Activated CD8-positive, alpha-beta memory T cell treated with anti-CD3 and anti-CD28 coated beads, Interleukin-2, amount 50 U/mL, for 1 hour (primary cell): ENCODE results near the gene FREY1.

Source experiments
- DNase-seq: peaks from one replicate; pipeline ENCODE4 v3.0.0-alpha.2; 2020; ENCODE audit errors: extremely low read depth

FREY1 gene

GRCh38 chr11:45928535-45929215 is 21.6 kb upstream of the FREY1 start:
- no peak for DNase-seq

- DNase-seq: no peak
Measured at GRCh38 chr11:45927684-45928413, 20.8 kb upstream of the FREY1 start.

- DNase-seq: no peak
Measured at GRCh38 chr11:45927332-45927683, 20.2 kb upstream of the FREY1 start.

- DNase-seq: no peak
Measured at GRCh38 chr11:45926536-45927331, 19.7 kb upstream of the FREY1 start.

DNA sequence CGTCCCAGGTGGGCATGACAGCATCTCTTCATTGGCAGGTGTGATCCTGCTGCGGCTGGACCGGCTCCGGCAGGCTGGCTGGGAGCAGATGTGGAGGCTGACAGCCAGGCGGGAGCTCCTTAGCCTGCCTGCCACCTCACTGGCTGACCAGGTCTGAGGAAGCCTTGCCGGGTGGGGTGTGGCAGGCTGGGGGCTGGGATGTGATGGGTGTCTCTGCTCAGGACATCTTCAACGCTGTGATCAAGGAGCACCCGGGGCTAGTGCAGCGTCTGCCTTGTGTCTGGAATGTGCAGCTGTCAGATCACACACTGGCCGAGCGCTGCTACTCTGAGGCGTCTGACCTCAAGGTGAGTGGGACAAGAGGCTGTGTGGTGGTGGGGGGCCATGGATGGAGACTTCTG is 18.9 kb upstream of the FREY1 start:
- DNase-seq: no peak

- DNase-seq: no peak
Measured at GRCh38 chr11:45925550-45925949, 18.5 kb upstream of the FREY1 start.

GRCh38 chr11:45924927-45925326 is 17.9 kb upstream of the FREY1 start:
- no peak for DNase-seq

GRCh38 chr11:45924036-45924915 is 17.2 kb upstream of the FREY1 start:
- DNase-seq: no peak

GRCh38 chr11:45922425-45923082 is 15.5 kb upstream of the FREY1 start, which contains the start of gene LARGE2:
Gene LARGE2 (plus strand): TSS chr11:45922656. CDS start chr11:45922883, 227 bp downstream.
- no peak for DNase-seq

GRCh38 chr11:45921561-45922424 is 14.7 kb upstream of the FREY1 start:
- no peak for DNase-seq

DNA sequence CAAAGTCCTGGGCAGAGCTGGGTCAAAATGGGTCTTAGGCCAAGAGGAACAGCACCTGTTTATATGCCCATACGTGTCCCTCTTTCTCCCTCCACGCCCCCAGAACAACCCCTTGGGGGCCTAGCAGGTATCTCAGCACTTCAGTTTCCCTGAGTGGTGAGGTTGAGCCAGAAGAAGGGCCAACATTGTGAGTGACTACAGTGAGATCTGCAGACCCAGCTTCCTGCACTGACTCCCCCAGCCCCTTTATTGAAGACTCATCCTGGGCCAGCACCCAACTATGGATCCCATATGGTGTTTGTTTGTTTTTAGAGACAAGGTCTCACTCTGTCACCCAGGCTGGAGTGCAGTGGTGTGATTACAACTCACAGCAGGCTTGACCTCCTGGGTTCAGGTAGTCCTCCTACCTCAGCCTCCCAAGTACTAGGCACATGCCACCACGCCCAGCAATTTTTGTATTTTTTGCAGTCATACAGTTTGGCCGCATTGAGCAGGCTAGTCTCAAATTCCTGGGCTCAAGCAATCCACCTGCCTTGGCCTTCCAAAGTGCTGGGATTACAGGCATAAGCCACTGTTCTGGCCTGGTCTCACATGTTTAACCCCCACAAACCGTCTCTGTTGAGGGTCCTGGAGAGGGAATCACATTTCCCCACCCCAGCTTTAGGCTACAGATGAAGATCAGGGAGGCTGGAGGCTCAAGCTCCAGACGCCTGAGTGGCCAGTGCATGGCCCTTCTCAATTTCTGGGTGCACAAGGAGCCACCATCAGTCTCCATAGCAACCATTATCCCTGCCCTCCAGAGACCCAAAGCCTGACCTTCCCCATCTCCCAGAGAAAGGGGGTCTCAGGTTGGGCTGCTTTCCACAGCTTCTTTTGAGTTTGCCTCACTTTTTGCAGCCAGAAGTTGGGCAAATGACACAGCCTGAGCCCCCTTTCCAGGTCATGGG is 13.7 kb upstream of the FREY1 start:
- DNase-seq: no peak

GRCh38 chr11:45919806-45920530 is 12.9 kb upstream of the FREY1 start:
- DNase-seq: no peak

GRCh38 chr11:45918962-45919675 is 12.0 kb upstream of the FREY1 start:
- DNase-seq: no peak

DNA sequence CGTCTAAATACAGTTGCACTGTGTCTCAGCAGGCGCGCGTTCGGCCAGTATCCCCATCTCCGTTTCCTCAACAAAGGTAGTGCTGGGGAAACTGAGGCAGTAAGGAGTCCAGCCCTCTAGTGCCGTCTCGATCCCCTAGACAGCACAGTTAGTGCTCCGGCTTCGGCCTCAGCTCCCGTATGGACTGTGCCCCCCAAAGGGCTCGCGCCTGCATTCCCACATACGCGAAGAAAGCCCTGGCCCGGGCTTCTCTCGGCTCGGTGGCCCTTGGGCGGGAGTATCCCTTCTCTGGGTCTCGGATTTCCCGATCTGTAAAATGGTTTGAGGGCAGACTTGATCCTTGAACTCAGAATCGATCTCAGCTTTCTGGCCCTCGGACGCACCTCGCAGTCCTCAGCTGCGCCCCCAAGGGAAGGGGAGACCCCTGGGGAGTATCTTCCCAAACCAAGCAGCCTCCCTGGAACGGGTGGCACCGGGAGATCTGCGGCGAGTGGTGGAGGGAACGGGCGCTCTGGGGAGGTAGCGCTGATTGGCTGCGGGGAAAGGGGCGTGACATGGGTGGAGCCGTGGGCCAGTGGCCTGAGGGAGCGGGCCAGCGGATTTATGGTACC is 11.4 kb upstream of the FREY1 start:
- no peak for DNase-seq

- peak; percentile 87 for DNase-seq
Measured at GRCh38 chr11:45917623-45918330, 10.7 kb upstream of the FREY1 start, which contains the start of gene PEX16. Gene PEX16 (minus strand): TSS chr11:45917877. CDS start chr11:45917811, 66 bp downstream.

GRCh38 chr11:45917286-45917622 is 10.2 kb upstream of the FREY1 start:
- DNase-seq: no peak

DNA sequence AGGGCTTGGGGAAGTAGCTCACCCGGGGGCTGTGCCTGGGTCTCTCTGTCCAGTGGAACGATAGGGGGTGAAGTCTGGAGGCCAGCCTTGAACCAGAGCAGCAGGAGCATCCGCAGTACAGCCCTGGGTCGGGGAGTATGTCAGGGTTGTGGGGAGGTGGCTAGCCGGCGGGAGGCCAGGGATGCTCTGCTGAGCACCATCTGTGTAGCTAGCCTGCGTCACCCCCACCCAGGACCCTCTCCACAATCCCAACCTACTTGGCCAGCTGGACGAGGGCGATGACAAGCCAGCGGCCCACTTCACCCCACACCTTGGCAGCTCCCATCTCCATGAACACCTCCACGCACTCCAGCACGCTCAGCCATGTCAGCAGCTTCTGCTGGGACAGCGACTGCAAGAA is 8.4 kb upstream of the FREY1 start:
- no peak for DNase-seq
